Stomach (tissue), 9 donors: ENCODE results near the gene FSCN2. TPM values are rescaled to one million over a fixed set of nuclear protein-coding genes. Genes with fewer than 3 reads are reported as not detected.
"Not testable (repeated sequence)": the region's sequence is repeated elsewhere in the genome, so short reads cannot be mapped to it uniquely, and the experiment has no call there.

Experiments
- DNase-seq, 2 donors: peaks; one replicate each; pipeline versions ENCODE4 v3.0.0 to v3.0.0-alpha.2; 2013 to 2019
- H3K27ac ChIP-seq, 5 donors: fragments of 200-600 bp in 4 of 5; sonication (generic) in 4 of 5; one replicate each; pipeline ENCODE4 v1.5.1; 2013 to 2019; ENCODE audit warnings: mild to moderate bottlenecking in 1 of 5, moderate library complexity in 1 of 5
- H3K27me3 ChIP-seq, 3 donors: fragments of 200-600 bp; sonication (generic); one replicate each; pipeline ENCODE4 v1.5.1; 2017 to 2019; ENCODE audit warnings: mixed run types in 1 of 3
- H3K36me3 ChIP-seq, 4 donors: fragments of 200-600 bp; sonication (generic); 1 replicate in 3 of 4; 2 replicates in 1 of 4; pipeline ENCODE4 v1.5.1; 2016 to 2019
- H3K4me1 ChIP-seq, 4 donors: fragments of 200-600 bp; sonication (generic); one replicate each; pipeline ENCODE4 v1.5.1; 2016 to 2019
- H3K4me3 ChIP-seq, 4 donors: fragments of 200-600 bp; sonication (generic) in 3 of 4; one replicate each; pipeline ENCODE4 v1.5.1; 2016 to 2019; ENCODE audit warnings: mild to moderate bottlenecking in 1 of 4
- H3K9me3 ChIP-seq, 4 donors: fragments of 200-600 bp; sonication (generic); one replicate each; pipeline ENCODE4 v1.5.1; 2016 to 2019
- CTCF ChIP-seq, 7 experiments: fragments of 450-650 bp in 4 of 7; fragments of 200-600 bp in 3 of 7; sonication (generic) in 3 of 7; IDR thresholded peaks; one replicate each; pipeline ENCODE4 v1.5.1; 2016 to 2019; ENCODE audit warnings: antibody characterized with exemption in 7 of 7, control low read depth in 2 of 7, mild to moderate bottlenecking in 1 of 7
- EP300 ChIP-seq: sonication (generic); formaldehyde crosslinking; IDR thresholded peaks from one replicate; pipeline ENCODE4 v1.6.1; 2017; ENCODE audit warnings: antibody characterized with exemption
- POLR2A ChIP-seq, 4 donors: fragments of 450-650 bp; IDR thresholded peaks; one replicate each; pipeline ENCODE4 v1.6.1; 2016; ENCODE audit warnings: antibody characterized with exemption in 4 of 4, control low read depth in 2 of 4, mild to moderate bottlenecking in 1 of 4, moderate library complexity in 1 of 4
- POLR2AphosphoS5 ChIP-seq, 3 donors: sonication (generic); formaldehyde crosslinking; IDR thresholded peaks; one replicate each; pipeline ENCODE4 v1.6.1; 2016; ENCODE audit warnings: antibody characterized with exemption in 3 of 3
- WGBS, 5 donors: extraction: QIAGEN DNeasy Blood & Tissue Kit in 3 of 5; methylation state at CpG; one replicate each; pipeline versions ENCODE4 v1.1.5 to v1.1.7; 2013 to 2018; 5-methylcytosine and 5-hydroxymethylcytosine counted together
- intact Hi-C: fragments of 100-400 bp; cut with DNase I; formaldehyde crosslinking; loops from one replicate; pipeline ENCODE4 v1.15.1; 2023; ENCODE audit warnings: low total_unique reads
- polyA plus RNA-seq, 3 donors: library from polyadenylated mRNA; stranded (reverse); fragments of 200-250 nt; gene quantifications; one replicate each; pipeline ENCODE4 v1.2.3, GENCODE V29; 2013
- total RNA-seq, 5 donors: library from RNA; depleted of rRNA; stranded (reverse); fragments of >200 nt; gene quantifications; one replicate each; pipeline versions ENCODE4 v1.1.0 to v1.2.3, GENCODE V29; 2014 to 2016
- donor health status: healthy with polysubstance abuse.
- donor health status: Bipolar disorder and iron deficiency.
- donor health status: healthy.

Gene FSCN2
- total and polyA plus RNA-seq, 8 donors = 0.90 to 21.7 (median 2.8) TPM; not detected in 1

GRCh38 chr17:81581758-81582157, 53.6 kb downstream of the FSCN2 start:
- TF ChIP-seq POLR2A (IDR thresholded peaks at IDR 0.05) (no peak), CTCF (IDR thresholded peaks at IDR 0.05) (no peak), POLR2AphosphoS5 (IDR thresholded peaks at IDR 0.05) (no peak), EP300 (no peak)
- Histone ChIP-seq H3K4me3 (no peak overlapping the region), H3K27ac (no peak overlapping the region), H3K36me3 (peaks cover 54 to 90% (median 86%) of the 10 kb centered on the region in 4 donors), H3K4me1 (peaks cover 13 to 16% (median 14%) of the 10 kb centered on the region in 4 donors), H3K27me3 (no peaks in the 10 kb centered on the region), H3K9me3 (no peaks in the 10 kb centered on the region)
- DNase-seq = no peak
- 89 to 94% (median 91%) methylated on average over 8 of the region's 8 CpGs for WGBS, 5 donors
- intact Hi-C loops = no loop called here

GRCh38 chr17:81582341-81582740, 54.2 kb downstream of the FSCN2 start:
- no peak overlapping the region for H3K4me3 ChIP-seq
- H3K27ac ChIP-seq = no peak overlapping the region
- peaks cover 59 to 96% (median 92%) of the 10 kb centered on the region in 4 donors for H3K36me3 ChIP-seq
- no peak for DNase-seq
- TF ChIP-seq CTCF (IDR thresholded peaks at IDR 0.05) (no peak), POLR2A (IDR thresholded peaks at IDR 0.05) (no peak), POLR2AphosphoS5 (IDR thresholded peaks at IDR 0.05) (no peak), EP300 (no peak)
- WGBS, 5 donors = 84 to 94% (median 92%) methylated on average over 5 of the region's 5 CpGs
- intact Hi-C loops = no loop called here
- no peaks in the 10 kb centered on the region for H3K27me3 ChIP-seq
- H3K4me1 ChIP-seq = peaks cover 8 to 11% (median 9%) of the 10 kb centered on the region in 4 donors
- H3K9me3 ChIP-seq = no peaks in the 10 kb centered on the region

- TF ChIP-seq EP300 = no peak
- TF ChIP-seq POLR2AphosphoS5 (IDR thresholded peaks at IDR 0.05) = no peak
- no peak for TF ChIP-seq CTCF (IDR thresholded peaks at IDR 0.05)
- no peak for TF ChIP-seq POLR2A (IDR thresholded peaks at IDR 0.05)
- H3K9me3 ChIP-seq = no peaks in the 10 kb centered on the region
- no peaks in the 10 kb centered on the region for H3K27me3 ChIP-seq
- no peak overlapping the region for H3K4me3 ChIP-seq
- H3K4me1 ChIP-seq = peaks cover 3 to 7% (median 5%) of the 10 kb centered on the region in 4 donors
- no peak for DNase-seq
- intact Hi-C loops = no loop called here
- H3K27ac ChIP-seq = no peak overlapping the region
- WGBS, 5 donors = 86 to 93% (median 91%) methylated on average over 12 of the region's 12 CpGs
- H3K36me3 ChIP-seq = peaks cover 60 to 96% (median 96%) of the 10 kb centered on the region in 4 donors
Measured at GRCh38 chr17:81582749-81583148, 54.6 kb downstream of the FSCN2 start.

- H3K4me3 ChIP-seq = no peak overlapping the region
- no peaks in the 10 kb centered on the region for H3K27me3 ChIP-seq
- intact Hi-C loops = no loop called here
- no peak for DNase-seq
- H3K27ac ChIP-seq = no peak overlapping the region
- no peaks in the 10 kb centered on the region for H3K4me1 ChIP-seq
- H3K36me3 ChIP-seq = peaks cover 64 to 97% (median 96%) of the 10 kb centered on the region in 4 donors
- 84 to 90% (median 89%) methylated on average over 6 of the region's 6 CpGs for WGBS, 5 donors
- no peaks in the 10 kb centered on the region for H3K9me3 ChIP-seq
- TF ChIP-seq CTCF (IDR thresholded peaks at IDR 0.05) (no peak), POLR2AphosphoS5 (IDR thresholded peaks at IDR 0.05) (no peak)
Measured at GRCh38 chr17:81583589-81584342, 55.6 kb downstream of the FSCN2 start.

GRCh38 chr17:81584771-81585170, 56.6 kb downstream of the FSCN2 start:
- WGBS, 5 donors = 88 to 96% (median 95%) methylated on average over 14 of the region's 14 CpGs
- H3K27ac ChIP-seq, H3K9me3 ChIP-seq, H3K4me1 ChIP-seq, intact Hi-C loops, DNase-seq, H3K4me3 ChIP-seq, H3K27me3 ChIP-seq: not testable (repeated sequence)
- H3K36me3 ChIP-seq = peaks cover 70 to 97% (median 96%) of the 10 kb centered on the region in 4 donors
